ENCODE data around the gene HAPLN2. TPM values are rescaled to one million over a fixed set of nuclear protein-coding genes. Genes with fewer than 3 reads are reported as not detected.

Gene HAPLN2
- total RNA-seq, 2 experiments from 2014 or later, result not detected

GRCh38 chr1:156639601-156640101 is 20.4 kb downstream of the HAPLN2 start:
- Mint-ChIP-seq H3K27me3 (peaks cover 66% of the 10 kb centered on the region), H3K4me3 (no peak overlapping the region), H3K4me1 (ENCODE audit: low read depth) (peaks cover 20% of the 10 kb centered on the region), H3K27ac (no peak overlapping the region), H3K9me3 (no peaks in the 10 kb centered on the region), H3K36me3 (ENCODE audit: low read depth) (no peaks in the 10 kb centered on the region)
- CTCF ChIA-PET, result interaction anchor here (1.4 to 12.8 kb wide), 4 partner anchors 14 to 254 kb away, joined by 3 to 146 read pairs (median 6); no protein-coding TSS in a partner anchor
- POLR2A ChIA-PET, result interaction anchor here (0.9 to 1.1 kb wide), 2 partner anchors 10 to 11 kb away, joined by 3 read pairs; no protein-coding TSS in a partner anchor
- TF ChIP-seq CTCF (IDR thresholded peaks at IDR 0.05), result no peak
- intact Hi-C loops (cut with micrococcal nuclease), result no loop called here
- DNase-seq, result no peak
- ATAC-seq, result no peak

GRCh38 chr1:156640842-156641706 is 21.9 kb downstream of the HAPLN2 start:
- TF ChIP-seq CTCF (IDR thresholded peaks at IDR 0.05), result no peak
- Mint-ChIP-seq H3K27me3 (peaks cover 76% of the 10 kb centered on the region), H3K9me3 (no peaks in the 10 kb centered on the region), H3K27ac (no peak overlapping the region), H3K4me3 (peak overlapping the region; percentile 10), H3K4me1 (ENCODE audit: low read depth) (peaks cover 20% of the 10 kb centered on the region), H3K36me3 (ENCODE audit: low read depth) (no peaks in the 10 kb centered on the region)
- ATAC-seq (no peak), DNase-seq (no peak)
- CTCF ChIA-PET, result interaction anchor here (1.9 to 12.8 kb wide), 5 partner anchors 15 to 256 kb away, joined by 7 to 146 read pairs (median 34); no protein-coding TSS in a partner anchor
- intact Hi-C loops (cut with micrococcal nuclease), result no loop called here
- POLR2A ChIA-PET, result no interaction called here

- Mint-ChIP-seq H3K27me3 (peaks cover 78% of the 10 kb centered on the region), H3K36me3 (ENCODE audit: low read depth) (no peaks in the 10 kb centered on the region), H3K9me3 (no peaks in the 10 kb centered on the region), H3K27ac (no peak within 1 kb of the TSS), H3K4me1 (ENCODE audit: low read depth) (peaks cover 20% of the 10 kb centered on the region), H3K4me3 (peak within 1 kb of the TSS; percentile 10)
- ChIA-PET CTCF (interaction anchor here (1.7 to 12.8 kb wide), 5 partner anchors 10 to 256 kb away, joined by 4 to 146 read pairs (median 34); no protein-coding TSS in a partner anchor), POLR2A (interaction anchor here (0.8 kb wide), 1 partner anchor 10 kb away, joined by 3 read pairs; no protein-coding TSS in a partner anchor)
- DNase-seq (peak; percentile 41), ATAC-seq (peak; percentile 26)
- no peak for TF ChIP-seq CTCF (IDR thresholded peaks at IDR 0.05)
- intact Hi-C loops (cut with micrococcal nuclease), result no loop called here
These were observed 22.6 kb downstream of the HAPLN2 start, which contains the start of gene BCAN for GRCh38 chr1:156641761-156642264. Gene BCAN (plus strand): TSS chr1:156642117. CDS start chr1:156646055, 3,938 bp downstream.

- Mint-ChIP-seq H3K4me1 (ENCODE audit: low read depth) (peaks cover 20% of the 10 kb centered on the region), H3K27ac (no peak overlapping the region), H3K27me3 (peaks cover 79% of the 10 kb centered on the region), H3K36me3 (ENCODE audit: low read depth) (no peaks in the 10 kb centered on the region), H3K9me3 (no peaks in the 10 kb centered on the region), H3K4me3 (no peak overlapping the region)
- POLR2A ChIA-PET, result interaction anchor here (0.8 to 1.7 kb wide), 4 partner anchors 9 to 18 kb away, joined by 3 to 9 read pairs (median 4); no protein-coding TSS in a partner anchor
- CTCF ChIA-PET, result interaction anchor here (1.7 to 12.8 kb wide), 6 partner anchors 9 to 257 kb away, joined by 4 to 146 read pairs (median 26); no protein-coding TSS in a partner anchor
- DNase-seq (no peak), ATAC-seq (no peak)
- intact Hi-C loops (cut with micrococcal nuclease), result no loop called here
- TF ChIP-seq CTCF (IDR thresholded peaks at IDR 0.05), result no peak
These were observed 23.2 kb downstream of the HAPLN2 start for GRCh38 chr1:156642265-156643048.
